ENCODE results near the gene PRDM9. TPM values are rescaled to one million over a fixed set of nuclear protein-coding genes. Genes with fewer than 3 reads are reported as not detected.
"Not testable (repeated sequence)": the region's sequence is repeated elsewhere in the genome, so short reads cannot be mapped to it uniquely, and the experiment has no call there.

The PRDM9 gene
- not detected for total RNA-seq

GRCh38 chr5:23507278-23507685 lies at the start of gene PRDM9:
TSS of gene PRDM9 (plus strand) at chr5:23507609. CDS start at chr5:23509034, 1,425 bp downstream.
- no peaks in the 10 kb centered on the region for H3K27me3 Mint-ChIP-seq
- POLR2A ChIA-PET: no interaction called here
- DNase-seq: no peak

GRCh38 chr5:23457780-23458179 lies 49.6 kb upstream of the PRDM9 start:
- Mint-ChIP-seq H3K27ac (no peak overlapping the region), H3K4me3 (no peak overlapping the region), H3K27me3 (no peaks in the 10 kb centered on the region)

More at GRCh38 chr5:23507278-23507685, at the start of gene PRDM9:
- H3K36me3 Mint-ChIP-seq (ENCODE audit: low read depth): no peaks in the 10 kb centered on the region
- no peaks in the 10 kb centered on the region for H3K4me1 Mint-ChIP-seq
- H3K27ac Mint-ChIP-seq: no peak within 1 kb of the TSS
- no peak within 1 kb of the TSS for H3K4me3 Mint-ChIP-seq
- CTCF ChIA-PET: no interaction called here
- H3K9me3 Mint-ChIP-seq: peaks cover 19% of the 10 kb centered on the region

GRCh38 chr5:23459214-23459613 lies 48.2 kb upstream of the PRDM9 start:
- H3K27ac Mint-ChIP-seq: no peak overlapping the region

More at GRCh38 chr5:23457780-23458179, 49.6 kb upstream of the PRDM9 start:
- no peak for DNase-seq
- no peaks in the 10 kb centered on the region for H3K36me3 Mint-ChIP-seq (ENCODE audit: low read depth)
- no peaks in the 10 kb centered on the region for H3K4me1 Mint-ChIP-seq
- POLR2A ChIA-PET: no interaction called here
- CTCF ChIA-PET: no interaction called here
- peaks cover 13% of the 10 kb centered on the region for H3K9me3 Mint-ChIP-seq

GRCh38 chr5:23461576-23461975 lies 45.8 kb upstream of the PRDM9 start:
- no peaks in the 10 kb centered on the region for H3K27me3 Mint-ChIP-seq
- H3K4me1 Mint-ChIP-seq: no peaks in the 10 kb centered on the region
- CTCF ChIA-PET: no interaction called here
- POLR2A ChIA-PET: no interaction called here
- H3K36me3 Mint-ChIP-seq (ENCODE audit: low read depth): no peaks in the 10 kb centered on the region
- no peak overlapping the region for H3K27ac Mint-ChIP-seq
- DNase-seq: no peak
- H3K9me3 Mint-ChIP-seq: peaks cover 14% of the 10 kb centered on the region
- no peak overlapping the region for H3K4me3 Mint-ChIP-seq

More at GRCh38 chr5:23459214-23459613, 48.2 kb upstream of the PRDM9 start:
- Mint-ChIP-seq H3K36me3 (ENCODE audit: low read depth) (no peaks in the 10 kb centered on the region), H3K4me3 (no peak overlapping the region), H3K27me3 (no peaks in the 10 kb centered on the region), H3K4me1 (no peaks in the 10 kb centered on the region), H3K9me3 (peaks cover 13% of the 10 kb centered on the region)
- DNase-seq: no peak
- CTCF ChIA-PET: no interaction called here
- POLR2A ChIA-PET: no interaction called here

- no peaks in the 10 kb centered on the region for H3K4me1 Mint-ChIP-seq
- no peak for DNase-seq
- ChIA-PET POLR2A (no interaction called here), CTCF (no interaction called here)
- no peak overlapping the region for H3K4me3 Mint-ChIP-seq
- H3K27ac Mint-ChIP-seq: no peak overlapping the region
- H3K36me3 Mint-ChIP-seq (ENCODE audit: low read depth): no peaks in the 10 kb centered on the region
- no peaks in the 10 kb centered on the region for H3K27me3 Mint-ChIP-seq
- peaks cover 8% of the 10 kb centered on the region for H3K9me3 Mint-ChIP-seq
These were observed 41.0 kb upstream of the PRDM9 start for GRCh38 chr5:23466401-23466912.

GRCh38 chr5:23468658-23469057 lies 38.8 kb upstream of the PRDM9 start:
- Mint-ChIP-seq H3K36me3 (ENCODE audit: low read depth) (no peaks in the 10 kb centered on the region), H3K4me1 (no peaks in the 10 kb centered on the region), H3K9me3 (peaks cover 5% of the 10 kb centered on the region), H3K27me3 (no peaks in the 10 kb centered on the region), H3K27ac (no peak overlapping the region), H3K4me3 (no peak overlapping the region)
- no peak for DNase-seq
- POLR2A ChIA-PET: no interaction called here
- CTCF ChIA-PET: no interaction called here

- CTCF ChIA-PET: no interaction called here
- H3K27me3 Mint-ChIP-seq: no peaks in the 10 kb centered on the region
- DNase-seq: no peak
- POLR2A ChIA-PET: no interaction called here
- peaks cover 4% of the 10 kb centered on the region for H3K9me3 Mint-ChIP-seq
- no peaks in the 10 kb centered on the region for H3K36me3 Mint-ChIP-seq (ENCODE audit: low read depth)
- no peaks in the 10 kb centered on the region for H3K4me1 Mint-ChIP-seq
- no peak overlapping the region for H3K27ac Mint-ChIP-seq
- H3K4me3 Mint-ChIP-seq: no peak overlapping the region
These were observed 33.5 kb upstream of the PRDM9 start for GRCh38 chr5:23473915-23474314.

GRCh38 chr5:23474315-23474714 lies 33.1 kb upstream of the PRDM9 start:
- ChIA-PET POLR2A (no interaction called here), CTCF (no interaction called here)
- H3K4me1 Mint-ChIP-seq: no peaks in the 10 kb centered on the region
- no peak overlapping the region for H3K27ac Mint-ChIP-seq
- H3K4me3 Mint-ChIP-seq: no peak overlapping the region
- DNase-seq: no peak
- no peaks in the 10 kb centered on the region for H3K36me3 Mint-ChIP-seq (ENCODE audit: low read depth)
- H3K9me3 Mint-ChIP-seq: peaks cover 4% of the 10 kb centered on the region
- H3K27me3 Mint-ChIP-seq: no peaks in the 10 kb centered on the region

GRCh38 chr5:23476580-23476979 lies 30.8 kb upstream of the PRDM9 start:
- H3K27me3 Mint-ChIP-seq: no peaks in the 10 kb centered on the region
- peaks cover 6% of the 10 kb centered on the region for H3K9me3 Mint-ChIP-seq
- no peak overlapping the region for H3K4me3 Mint-ChIP-seq
- no peak overlapping the region for H3K27ac Mint-ChIP-seq
- no peaks in the 10 kb centered on the region for H3K4me1 Mint-ChIP-seq
- H3K36me3 Mint-ChIP-seq (ENCODE audit: low read depth): no peaks in the 10 kb centered on the region
- DNase-seq: no peak
- POLR2A ChIA-PET: no interaction called here
- CTCF ChIA-PET: no interaction called here

- H3K9me3 Mint-ChIP-seq: peaks cover 2% of the 10 kb centered on the region
- no peak overlapping the region for H3K27ac Mint-ChIP-seq
- no peak for DNase-seq
- no peaks in the 10 kb centered on the region for H3K36me3 Mint-ChIP-seq (ENCODE audit: low read depth)
- CTCF ChIA-PET: no interaction called here
- POLR2A ChIA-PET: no interaction called here
- no peak overlapping the region for H3K4me3 Mint-ChIP-seq
- no peaks in the 10 kb centered on the region for H3K4me1 Mint-ChIP-seq
- no peaks in the 10 kb centered on the region for H3K27me3 Mint-ChIP-seq
These were observed 24.8 kb upstream of the PRDM9 start for GRCh38 chr5:23482642-23483041.

GRCh38 chr5:23483090-23483489 lies 24.3 kb upstream of the PRDM9 start:
- ChIA-PET CTCF (no interaction called here), POLR2A (no interaction called here)
- Mint-ChIP-seq H3K27ac (no peak overlapping the region), H3K4me3 (no peak overlapping the region), H3K9me3 (peaks cover 2% of the 10 kb centered on the region), H3K4me1 (no peaks in the 10 kb centered on the region), H3K36me3 (ENCODE audit: low read depth) (no peaks in the 10 kb centered on the region), H3K27me3 (no peaks in the 10 kb centered on the region)
- no peak for DNase-seq

GRCh38 chr5:23484096-23484495 lies 23.3 kb upstream of the PRDM9 start:
- H3K36me3 Mint-ChIP-seq (ENCODE audit: low read depth): no peaks in the 10 kb centered on the region
- H3K9me3 Mint-ChIP-seq: peaks cover 2% of the 10 kb centered on the region
- no peaks in the 10 kb centered on the region for H3K4me1 Mint-ChIP-seq
- ChIA-PET CTCF (no interaction called here), POLR2A (no interaction called here)
- H3K27me3 Mint-ChIP-seq: no peaks in the 10 kb centered on the region
- DNase-seq: no peak
- no peak overlapping the region for H3K4me3 Mint-ChIP-seq
- H3K27ac Mint-ChIP-seq: no peak overlapping the region

- CTCF ChIA-PET; H3K4me1 Mint-ChIP-seq; H3K27ac Mint-ChIP-seq; DNase-seq; H3K4me3 Mint-ChIP-seq; H3K36me3 Mint-ChIP-seq (ENCODE audit: low read depth); H3K27me3 Mint-ChIP-seq; POLR2A ChIA-PET; H3K9me3 Mint-ChIP-seq: not testable (repeated sequence)
These were observed 21.2 kb upstream of the PRDM9 start for GRCh38 chr5:23486227-23486626.

- H3K27ac Mint-ChIP-seq: no peak overlapping the region
- no peak for DNase-seq
- no peaks in the 10 kb centered on the region for H3K27me3 Mint-ChIP-seq
- POLR2A ChIA-PET: no interaction called here
- H3K4me1 Mint-ChIP-seq: no peaks in the 10 kb centered on the region
- CTCF ChIA-PET: no interaction called here
- H3K4me3 Mint-ChIP-seq: no peak overlapping the region
- peaks cover 13% of the 10 kb centered on the region for H3K9me3 Mint-ChIP-seq
- H3K36me3 Mint-ChIP-seq (ENCODE audit: low read depth): no peaks in the 10 kb centered on the region
These were observed 16.4 kb upstream of the PRDM9 start for GRCh38 chr5:23490993-23491392.

- ChIA-PET CTCF (no interaction called here), POLR2A (no interaction called here)
- H3K9me3 Mint-ChIP-seq: peaks cover 13% of the 10 kb centered on the region
- no peaks in the 10 kb centered on the region for H3K4me1 Mint-ChIP-seq
- no peak overlapping the region for H3K4me3 Mint-ChIP-seq
- no peak overlapping the region for H3K27ac Mint-ChIP-seq
- H3K27me3 Mint-ChIP-seq: no peaks in the 10 kb centered on the region
- H3K36me3 Mint-ChIP-seq (ENCODE audit: low read depth): no peaks in the 10 kb centered on the region
- DNase-seq: no peak
These were observed 12.9 kb upstream of the PRDM9 start for GRCh38 chr5:23494558-23494957.

Measured in activated CD4-positive, alpha-beta memory T cell treated with anti-CD3 and anti-CD28 coated beads, Interleukin-2, amount 10 ng/mL, durations not matched to agents 7 days and 5 days (primary cell).